Karpas-422 (cell line): ENCODE measurements around the gene TNPO1. TPM values are rescaled to one million over a fixed set of nuclear protein-coding genes. Genes with fewer than 3 reads are reported as not detected.

ENCODE experiments used
- DNase-seq: peaks from one replicate; pipeline ENCODE4 v3.0.0-alpha.2; 2015
- H2AFZ ChIP-seq: fragments of 200-600 bp; sonication (generic); 2 replicates; pipeline ENCODE4 v1.6.1; 2014; ENCODE audit warnings: antibody characterized with exemption, low read length, mixed read lengths
- H3K27ac ChIP-seq: fragments of 200-600 bp; sonication (generic); 2 replicates; pipeline ENCODE4 v1.5.1; 2014; ENCODE audit warnings: mild to moderate bottlenecking, low read length, moderate library complexity
- H3K27me3 ChIP-seq: fragments of 200-600 bp; sonication (generic); 2 replicates; pipeline ENCODE4 v1.6.1; 2014; ENCODE audit warnings: low read length, mixed read lengths
- H3K36me3 ChIP-seq: fragments of 200-600 bp; sonication (generic); 2 replicates; pipeline ENCODE4 v1.6.1; 2014; ENCODE audit warnings: low read length, mixed read lengths; ENCODE audit not compliant: insufficient read depth
- H3K4me1 ChIP-seq: fragments of 200-600 bp; sonication (generic); 2 replicates; pipeline ENCODE4 v1.6.1; 2014; ENCODE audit warnings: mild to moderate bottlenecking, low read length, mixed read lengths
- H3K4me2 ChIP-seq: fragments of 200-600 bp; sonication (generic); 2 replicates; pipeline ENCODE4 v1.6.1; 2014; ENCODE audit warnings: low read length, low read depth, mild to moderate bottlenecking; ENCODE audit not compliant: poor library complexity, severe bottlenecking
- H3K4me3 ChIP-seq: fragments of 200-600 bp; sonication (generic); 2 replicates; pipeline ENCODE4 v1.5.1; 2014; ENCODE audit warnings: mild to moderate bottlenecking, antibody characterized with exemption, low read length, mixed read lengths
- H3K79me2 ChIP-seq: fragments of 200-600 bp; sonication (generic); 2 replicates; pipeline ENCODE4 v1.6.1; 2014; ENCODE audit warnings: mild to moderate bottlenecking, low read length, mixed read lengths
- H3K9ac ChIP-seq: fragments of 200-600 bp; sonication (generic); 2 replicates; pipeline ENCODE4 v1.6.0; 2014; ENCODE audit warnings: low read length
- H3K9me2 ChIP-seq: fragments of 200-600 bp; sonication (generic), shearing (Covaris generic); replicated peaks from 2 replicates; pipeline ENCODE4 v1.6.0; 2014; ENCODE audit warnings: mild to moderate bottlenecking, low read length, moderate library complexity; ENCODE audit not compliant: insufficient read depth
- H3K9me3 ChIP-seq: fragments of 300-700, 200-600 bp; sonication (generic); 2 replicates; pipeline ENCODE4 v1.6.1; 2014; ENCODE audit warnings: low read length, mixed read lengths
- H4K20me1 ChIP-seq: fragments of 200-600 bp; sonication (generic); 2 replicates; pipeline ENCODE4 v1.6.1; 2014; ENCODE audit warnings: mild to moderate bottlenecking, antibody characterized with exemption, low read length, low read depth; ENCODE audit not compliant: insufficient read depth
- total RNA-seq: library from RNA; depleted of rRNA; stranded (reverse); fragments of >200 nt; shearing (Covaris generic); gene quantifications from 2 replicates; pipeline ENCODE4 v1.2.3, GENCODE V29; 2014; ENCODE audit warnings: low replicate concordance

TNPO1 gene
- total RNA-seq, 1 experiment from 2014 or later = 94.1 TPM

DNA sequence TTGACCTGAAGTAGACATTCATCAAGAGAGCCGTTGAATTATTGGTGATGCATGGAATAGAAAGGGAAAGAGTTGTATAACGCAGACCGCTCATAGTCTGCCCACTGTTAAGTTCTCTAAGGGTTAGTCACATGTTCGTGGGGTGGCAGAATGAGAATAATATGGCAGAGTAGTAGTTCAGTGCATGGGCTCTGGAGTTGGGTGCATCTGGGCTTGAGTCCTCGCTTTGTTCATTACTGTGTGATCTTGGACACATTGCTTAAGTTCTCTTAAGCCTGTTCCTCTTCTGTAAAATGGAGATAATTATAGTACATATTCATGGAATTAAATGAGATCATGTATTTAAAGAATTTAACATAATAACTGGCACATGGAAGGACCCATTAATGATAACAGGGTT, 23.6 kb downstream of the TNPO1 start:
- Histone ChIP-seq H3K27me3 (no peaks in the 10 kb centered on the region; the same call in 1 of the 2 replicates), H3K9me2 (no peaks in the 10 kb centered on the region), H3K9me3 (no peaks in the 10 kb centered on the region), H3K4me3 (no peak overlapping the region), H3K4me2 (no peak overlapping the region), H3K36me3 (no peaks in the 10 kb centered on the region), H3K79me2 (no peaks in the 10 kb centered on the region), H3K4me1 (peaks cover 9% of the 10 kb centered on the region), H4K20me1 (peaks cover 25% of the 10 kb centered on the region), H2AFZ (no peak overlapping the region), H3K27ac (no peak overlapping the region), H3K9ac (no peak overlapping the region)
- no peak for DNase-seq

DNA sequence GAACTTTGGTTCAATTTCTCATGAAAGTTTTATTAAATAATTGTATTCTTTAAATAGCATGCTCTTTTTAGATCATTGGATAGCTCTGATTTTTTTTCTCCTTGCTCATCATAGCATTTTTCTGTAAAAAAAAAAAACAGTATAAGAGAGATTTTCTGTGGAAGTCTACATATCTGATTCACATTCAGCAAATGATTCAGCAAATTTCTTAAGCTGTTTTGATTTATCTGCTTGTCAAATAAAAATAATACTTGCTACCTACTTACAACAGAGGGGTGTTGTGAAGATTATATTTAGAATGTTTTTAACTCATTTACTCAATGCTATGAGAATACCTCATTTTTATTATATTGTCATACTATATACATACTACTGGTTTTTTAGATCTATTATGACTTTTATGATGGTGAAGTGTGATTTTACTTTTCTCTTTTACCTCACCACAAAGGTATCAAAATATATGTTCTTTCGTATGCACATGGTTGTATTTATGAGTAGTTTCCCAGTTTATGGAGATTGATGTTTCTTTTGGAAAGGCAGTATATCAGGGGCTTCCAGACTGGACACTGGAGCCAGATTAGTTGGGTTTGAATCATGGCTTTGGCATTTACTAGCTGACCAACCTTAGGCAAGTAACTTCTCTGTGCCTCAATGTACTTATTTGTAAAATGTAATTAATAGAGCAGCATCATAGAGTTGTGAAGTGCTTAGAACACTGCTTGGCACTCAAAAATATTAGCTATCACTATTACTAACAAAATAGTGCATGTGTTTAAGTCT, 25.5 kb downstream of the TNPO1 start:
- Histone ChIP-seq H3K4me2 (no peak overlapping the region), H3K27me3 (no peaks in the 10 kb centered on the region; the same call in 1 of the 2 replicates), H3K4me3 (no peak overlapping the region), H3K9me2 (no peaks in the 10 kb centered on the region), H2AFZ (no peak overlapping the region), H3K27ac (no peak overlapping the region), H3K9me3 (no peaks in the 10 kb centered on the region), H3K36me3 (no peaks in the 10 kb centered on the region), H3K79me2 (no peaks in the 10 kb centered on the region), H3K4me1 (peaks cover 13% of the 10 kb centered on the region), H3K9ac (no peak overlapping the region), H4K20me1 (peaks cover 24% of the 10 kb centered on the region)
- no peak for DNase-seq

DNA sequence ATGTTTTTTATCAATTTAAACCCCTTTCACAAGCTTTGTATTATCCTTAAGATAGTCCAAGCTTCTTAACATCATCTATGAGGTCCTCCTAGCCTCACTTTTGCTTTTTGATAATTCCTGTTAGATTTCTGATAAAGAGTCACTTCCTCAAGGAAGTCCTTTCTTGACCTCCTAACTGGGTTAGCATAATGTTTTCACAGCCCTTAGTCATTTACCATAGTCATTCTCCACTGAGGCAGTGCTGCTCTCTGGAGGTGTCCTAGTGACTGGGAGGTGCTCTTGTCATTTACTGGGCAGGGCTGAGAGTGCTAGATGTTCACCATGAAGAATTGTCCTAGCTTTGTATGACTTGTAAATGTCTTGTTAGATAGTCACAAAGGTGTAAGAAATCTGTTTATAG, 26.4 kb downstream of the TNPO1 start:
- Histone ChIP-seq H3K79me2 (no peaks in the 10 kb centered on the region), H3K9me3 (no peaks in the 10 kb centered on the region), H3K4me1 (peaks cover 21% of the 10 kb centered on the region), H4K20me1 (peaks cover 16% of the 10 kb centered on the region), H3K27ac (no peak overlapping the region), H3K27me3 (no peaks in the 10 kb centered on the region; the same call in 1 of the 2 replicates), H3K4me3 (no peak overlapping the region), H3K4me2 (no peak overlapping the region), H3K9me2 (no peaks in the 10 kb centered on the region), H2AFZ (no peak overlapping the region), H3K9ac (no peak overlapping the region), H3K36me3 (no peaks in the 10 kb centered on the region)
- no peak for DNase-seq

DNA sequence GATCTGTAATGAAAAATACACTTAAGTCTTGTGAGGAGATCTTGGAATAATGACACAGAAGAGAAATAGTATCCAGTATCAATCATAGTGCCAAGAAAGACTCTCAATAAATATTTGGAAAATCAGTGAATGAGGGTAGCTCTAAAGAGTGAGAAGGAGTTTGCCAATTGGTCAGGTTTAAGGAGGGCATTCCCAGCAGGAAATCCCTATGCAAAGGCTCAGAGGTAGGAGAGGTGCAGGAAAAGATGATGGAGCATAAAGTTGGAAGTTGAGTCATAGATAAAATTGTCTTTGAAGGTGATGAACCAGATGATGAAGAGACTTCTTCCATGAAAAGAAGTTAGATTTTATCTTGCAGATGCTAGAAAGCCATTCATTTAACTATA, 27.8 kb downstream of the TNPO1 start:
- no peak overlapping the region for H3K27ac ChIP-seq
- H3K9me3 ChIP-seq = no peaks in the 10 kb centered on the region
- no peaks in the 10 kb centered on the region for H3K36me3 ChIP-seq
- H3K9me2 ChIP-seq = no peaks in the 10 kb centered on the region
- H3K79me2 ChIP-seq = peaks cover 10% of the 10 kb centered on the region
- H3K27me3 ChIP-seq = no peaks in the 10 kb centered on the region
- H4K20me1 ChIP-seq = peaks cover 13% of the 10 kb centered on the region
- H3K9ac ChIP-seq = no peak overlapping the region
- no peak for DNase-seq
- peak overlapping the region; percentile 34 for H3K4me2 ChIP-seq
- H3K4me3 ChIP-seq = no peak overlapping the region
- H2AFZ ChIP-seq = no peak overlapping the region
- peaks cover 22% of the 10 kb centered on the region for H3K4me1 ChIP-seq

DNA sequence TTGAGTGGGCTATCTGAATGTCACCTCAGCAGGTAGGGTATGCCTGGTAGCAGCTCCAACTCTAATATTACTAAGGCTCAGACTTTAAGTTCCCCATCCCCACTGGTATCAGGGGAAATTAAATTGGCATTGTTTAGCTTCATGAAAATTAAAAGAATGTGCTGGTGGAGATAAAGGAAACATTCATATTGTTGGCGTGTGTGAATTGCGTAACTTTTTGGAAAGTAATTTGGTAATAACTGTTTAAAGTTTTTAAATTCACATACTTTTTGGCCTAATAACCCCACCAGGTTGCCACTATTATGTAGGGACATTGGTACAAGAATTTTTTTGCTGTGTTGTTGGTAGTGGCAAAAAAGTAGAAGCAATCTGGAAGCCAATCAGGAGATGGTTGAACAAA, 29.4 kb downstream of the TNPO1 start:
- no peaks in the 10 kb centered on the region for H3K9me3 ChIP-seq
- H3K4me1 ChIP-seq = peaks cover 39% of the 10 kb centered on the region
- no peak overlapping the region for H3K27ac ChIP-seq
- no peaks in the 10 kb centered on the region for H3K9me2 ChIP-seq
- H4K20me1 ChIP-seq = peaks cover 25% of the 10 kb centered on the region
- H3K27me3 ChIP-seq = no peaks in the 10 kb centered on the region
- no peak overlapping the region for H3K4me3 ChIP-seq
- H3K79me2 ChIP-seq = peaks cover 27% of the 10 kb centered on the region
- H3K4me2 ChIP-seq = no peak overlapping the region
- no peak overlapping the region for H2AFZ ChIP-seq
- peaks cover 9% of the 10 kb centered on the region; the same call in 1 of the 2 replicates for H3K36me3 ChIP-seq
- H3K9ac ChIP-seq = no peak overlapping the region
- no peak for DNase-seq

DNA sequence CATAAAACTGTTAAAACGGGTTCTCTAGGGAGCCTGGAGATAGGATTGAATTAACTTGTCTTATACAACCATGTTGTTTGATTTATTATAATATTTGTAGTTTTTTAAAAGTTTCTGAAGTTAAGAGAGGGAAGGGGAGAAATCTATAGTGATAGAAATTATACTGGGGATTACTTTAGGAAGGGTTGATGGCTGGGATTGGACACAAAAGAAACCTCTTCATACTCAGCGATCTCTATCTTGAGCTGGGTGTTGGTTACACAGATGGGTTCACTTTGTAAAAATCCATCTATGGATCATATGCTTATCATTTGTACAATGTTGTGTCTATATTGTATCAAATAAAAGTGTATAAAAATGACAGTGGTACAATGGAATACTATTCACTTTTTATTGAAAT, 30.0 kb downstream of the TNPO1 start:
- Histone ChIP-seq H3K27ac (no peak overlapping the region), H3K9me3 (no peaks in the 10 kb centered on the region), H3K4me3 (no peak overlapping the region), H3K4me2 (no peak overlapping the region), H3K27me3 (no peaks in the 10 kb centered on the region), H3K79me2 (peaks cover 33% of the 10 kb centered on the region), H3K9me2 (no peaks in the 10 kb centered on the region), H4K20me1 (peaks cover 25% of the 10 kb centered on the region), H3K36me3 (peaks cover 15% of the 10 kb centered on the region; the same call in 1 of the 2 replicates), H3K4me1 (peaks cover 45% of the 10 kb centered on the region), H3K9ac (no peak overlapping the region), H2AFZ (no peak overlapping the region)
- DNase-seq = no peak

DNA sequence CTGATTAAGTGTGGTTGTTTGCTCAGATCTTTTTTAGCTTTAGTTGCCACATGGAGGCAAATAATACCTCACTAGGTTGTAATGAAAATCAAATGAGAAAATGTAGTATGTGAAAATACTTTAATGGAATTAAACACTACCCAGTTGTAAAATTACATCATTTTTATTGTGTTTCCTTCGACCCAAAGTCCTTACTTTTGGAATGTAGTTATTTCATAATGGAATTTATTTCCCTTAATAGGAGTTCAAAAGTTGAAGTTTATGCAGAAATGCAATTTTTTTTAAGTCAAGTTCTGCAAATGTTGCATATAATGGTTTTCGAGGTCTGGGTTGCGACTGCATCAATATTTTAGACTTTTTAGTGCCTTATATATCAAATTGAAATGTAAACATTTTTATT, 31.0 kb downstream of the TNPO1 start:
- no peak overlapping the region for H2AFZ ChIP-seq
- no peaks in the 10 kb centered on the region for H3K9me3 ChIP-seq
- H3K4me1 ChIP-seq = peaks cover 55% of the 10 kb centered on the region
- peaks cover 43% of the 10 kb centered on the region for H3K79me2 ChIP-seq
- peak overlapping the region; percentile 97 for H3K9ac ChIP-seq
- H4K20me1 ChIP-seq = peaks cover 24% of the 10 kb centered on the region; the same call in 1 of the 2 replicates
- no peaks in the 10 kb centered on the region for H3K27me3 ChIP-seq
- peak overlapping the region; percentile 53 for H3K4me2 ChIP-seq
- no peak overlapping the region for H3K27ac ChIP-seq
- H3K9me2 ChIP-seq = no peaks in the 10 kb centered on the region
- no peak for DNase-seq
- peaks cover 25% of the 10 kb centered on the region; the same call in 1 of the 2 replicates for H3K36me3 ChIP-seq
- peak overlapping the region; percentile 95 for H3K4me3 ChIP-seq

DNA sequence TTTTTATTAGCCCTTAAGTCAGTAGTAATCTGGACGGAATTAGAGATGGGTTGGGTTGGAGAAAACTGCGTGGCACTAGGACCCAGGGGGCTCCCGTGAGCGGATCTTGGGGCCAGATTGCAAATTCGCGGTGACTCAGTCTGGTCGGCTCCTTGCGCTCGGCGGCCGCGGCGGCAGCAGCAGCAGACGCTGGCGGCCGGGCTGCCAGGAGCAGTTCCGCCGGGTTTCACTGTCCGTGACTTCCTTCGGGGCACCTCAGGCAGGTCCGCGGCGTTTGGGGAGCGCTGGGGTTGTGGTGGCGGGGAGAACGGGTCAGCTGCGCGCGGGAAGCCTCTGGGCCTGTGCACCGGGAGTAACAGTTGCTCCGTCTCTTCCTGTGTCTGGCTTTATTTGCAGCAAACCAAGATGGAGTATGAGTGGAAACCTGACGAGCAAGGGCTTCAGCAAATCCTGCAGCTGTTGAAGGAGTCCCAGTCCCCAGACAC, 31.6 kb downstream of the TNPO1 start:
- peak; percentile 94 for DNase-seq
- no peaks in the 10 kb centered on the region for H3K9me2 ChIP-seq
- H3K4me1 ChIP-seq = peaks cover 56% of the 10 kb centered on the region
- no peaks in the 10 kb centered on the region for H3K9me3 ChIP-seq
- H3K9ac ChIP-seq = peak overlapping the region; percentile 97
- peaks cover 27% of the 10 kb centered on the region for H3K36me3 ChIP-seq
- H2AFZ ChIP-seq = peak overlapping the region; percentile 78; the same call in 1 of the 2 replicates
- H3K4me2 ChIP-seq = peak overlapping the region; percentile 53
- no peaks in the 10 kb centered on the region for H3K27me3 ChIP-seq
- H4K20me1 ChIP-seq = peaks cover 25% of the 10 kb centered on the region; the same call in 1 of the 2 replicates
- H3K27ac ChIP-seq = peak overlapping the region; percentile 81
- H3K4me3 ChIP-seq = peak overlapping the region; percentile 95
- peaks cover 48% of the 10 kb centered on the region for H3K79me2 ChIP-seq
